Ovary (tissue), 3 donors: ENCODE data around the gene DNAH8.

Source experiments
- CTCF ChIP-seq, 3 donors: fragments of 450-650 bp in 2 of 3; fragments of 200-600 bp in 1 of 3; IDR thresholded peaks; one replicate each; pipeline versions ENCODE4 v1.5.1 to v1.8.0; 2016 to 2022; ENCODE audit warnings: antibody characterized with exemption in 3 of 3, mild to moderate bottlenecking in 1 of 3
- EP300 ChIP-seq: sonication (generic); formaldehyde crosslinking; IDR thresholded peaks from one replicate; pipeline ENCODE4 v1.6.1; 2017; ENCODE audit warnings: antibody characterized with exemption
- POLR2A ChIP-seq: fragments of 450-650 bp; IDR thresholded peaks from one replicate; pipeline ENCODE4 v1.6.1; 2017; ENCODE audit warnings: antibody characterized with exemption, mild to moderate bottlenecking, moderate library complexity
- donor health status: DM: no; HTN: no; CAD: no.

- no peak for TF ChIP-seq CTCF (IDR thresholded peaks at IDR 0.05)
- TF ChIP-seq POLR2A, result no peak
- TF ChIP-seq EP300, result no peak
Measured at GRCh38 chr6:39053016-39053624, 338.0 kb downstream of the DNAH8 start.
